GDM1 (cell line): ENCODE data around the gene HABP4.

ENCODE experiments used
- DNase-seq: peaks from one replicate; lab custom pipeline; 2025; lab: John Stamatoyannopoulos, UW

Gene HABP4

DNA sequence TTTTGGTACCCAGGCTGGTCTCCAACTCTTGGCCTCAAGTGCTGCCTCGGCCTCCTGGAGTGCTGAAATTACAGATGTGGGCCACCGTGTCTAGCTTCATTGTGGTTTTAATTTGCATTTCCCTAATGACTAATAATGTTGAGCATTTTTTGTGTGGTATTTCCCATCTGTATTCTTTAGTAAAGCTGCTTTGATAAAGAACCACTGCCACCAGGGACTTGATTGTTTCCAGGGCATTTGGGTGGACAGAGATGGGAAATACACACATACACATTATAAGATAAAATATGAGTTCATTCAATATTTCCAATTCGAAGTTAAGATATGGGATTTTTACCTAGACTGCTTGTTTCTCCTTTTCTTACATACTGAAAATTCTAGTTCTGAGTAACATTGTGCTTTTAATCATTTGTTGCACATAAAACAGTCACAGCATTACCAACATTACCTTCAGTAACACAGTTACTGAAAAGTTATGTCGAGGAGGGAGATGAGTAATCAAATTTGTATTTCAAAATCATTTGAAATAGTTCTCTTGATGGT, 28.9 kb downstream of the HABP4 start:
- DNase-seq: no peak

DNA sequence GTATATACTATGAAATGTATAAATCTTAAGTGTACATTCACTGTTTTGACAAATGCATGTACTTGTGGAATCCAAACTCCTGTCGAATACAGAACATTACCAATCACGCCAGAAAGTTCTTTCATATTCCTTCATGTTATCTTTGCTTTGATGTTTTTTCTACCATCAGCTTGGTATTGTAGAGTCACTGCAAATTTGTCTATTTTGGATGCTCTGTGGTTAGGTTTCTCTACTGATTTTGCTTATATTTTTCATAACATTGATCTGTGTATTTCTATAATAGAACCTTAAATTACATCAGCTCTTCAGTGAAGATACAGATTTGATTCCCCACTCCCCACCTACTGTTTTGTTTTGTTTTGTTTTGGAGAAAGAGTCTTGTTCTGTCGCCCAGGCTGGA, 30.8 kb downstream of the HABP4 start:
- DNase-seq: no peak

DNA sequence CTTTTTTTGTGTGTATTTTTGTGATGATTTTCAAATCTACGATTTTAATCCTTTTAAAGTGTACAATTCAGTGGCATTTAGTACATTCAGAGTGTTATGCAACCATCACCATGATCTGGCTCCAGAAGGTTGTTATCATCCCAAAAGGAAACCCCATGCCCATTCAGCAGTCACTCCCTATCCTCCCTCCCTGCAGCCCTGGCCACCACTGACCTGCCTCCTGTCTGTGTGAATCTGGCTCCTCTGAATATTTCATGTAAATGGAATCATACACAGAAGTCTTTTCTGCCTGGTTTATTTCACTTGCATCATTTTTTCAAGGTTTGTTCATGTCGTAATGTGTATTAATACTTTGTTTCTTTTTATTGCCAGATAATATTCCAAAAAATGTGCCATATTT, 32.5 kb downstream of the HABP4 start:
- no peak for DNase-seq

DNA sequence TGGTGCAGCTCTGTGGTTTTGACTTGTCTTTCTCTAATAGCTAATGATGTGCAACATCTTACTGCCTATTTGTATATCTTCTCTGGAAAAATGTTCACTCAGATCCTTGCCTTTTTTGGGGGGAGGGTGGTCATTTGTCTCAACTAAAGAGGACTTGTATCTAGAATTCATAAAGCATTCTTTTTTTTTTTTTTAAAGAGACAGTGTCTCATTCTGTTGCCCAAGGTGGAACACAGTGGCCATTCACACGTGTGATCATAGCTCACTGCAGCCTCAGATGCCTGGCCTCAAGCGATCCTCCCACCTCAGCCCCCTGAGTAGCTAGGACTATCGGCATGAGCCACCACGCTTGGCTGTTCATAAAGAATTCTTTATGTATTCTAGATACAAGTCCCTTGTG, 33.2 kb downstream of the HABP4 start:
- DNase-seq: no peak

DNA sequence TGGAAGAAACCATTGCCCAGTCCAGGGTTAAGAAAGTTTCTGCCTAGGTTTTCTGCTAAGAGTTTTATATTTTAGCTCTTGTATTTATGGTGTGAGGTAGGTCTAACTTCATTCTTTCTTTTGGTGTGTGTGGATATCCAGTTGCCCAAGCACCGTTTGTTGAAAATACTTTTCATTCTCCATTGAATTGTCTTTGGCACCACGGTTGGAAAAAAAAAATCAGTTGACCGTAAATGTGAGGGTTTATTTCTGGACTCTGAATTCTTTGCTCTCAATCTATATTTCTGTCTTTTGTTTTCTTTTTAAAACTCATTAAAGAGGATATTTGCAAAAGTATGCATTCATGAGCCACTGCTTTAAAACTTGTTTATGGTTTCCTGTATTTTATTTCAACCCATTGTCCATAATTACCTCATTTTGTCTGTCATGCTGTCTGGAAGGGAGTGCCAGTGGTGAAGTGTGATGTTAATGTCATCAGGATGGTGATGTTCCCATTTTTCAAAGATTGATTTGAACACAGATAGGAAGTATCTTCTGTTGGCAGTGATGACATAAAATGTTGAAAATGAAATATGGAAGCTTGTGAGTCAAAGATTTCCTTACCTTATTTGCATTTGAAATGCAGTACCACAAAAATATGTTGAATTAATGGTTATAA, 33.9 kb downstream of the HABP4 start:
- no peak for DNase-seq

DNA sequence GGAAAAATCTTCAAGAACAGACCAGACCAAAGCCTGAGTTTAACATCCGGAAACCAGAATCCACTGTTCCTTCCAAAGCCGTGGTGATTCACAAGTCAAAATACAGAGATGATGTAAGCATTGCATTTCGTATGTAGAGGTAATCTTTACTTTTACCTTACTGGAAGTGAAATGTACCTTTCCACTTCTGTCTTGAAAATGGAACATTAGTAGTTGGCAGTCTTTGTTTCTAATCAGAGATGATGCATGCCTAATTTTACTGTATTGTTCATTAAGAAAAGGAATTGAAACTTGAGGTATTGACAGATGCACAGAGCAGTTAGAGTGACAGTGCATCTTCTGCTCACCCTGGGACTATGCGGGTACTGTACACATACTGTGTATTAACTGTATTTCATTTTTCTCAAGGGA, 34.6 kb downstream of the HABP4 start:
- DNase-seq: no peak

DNA sequence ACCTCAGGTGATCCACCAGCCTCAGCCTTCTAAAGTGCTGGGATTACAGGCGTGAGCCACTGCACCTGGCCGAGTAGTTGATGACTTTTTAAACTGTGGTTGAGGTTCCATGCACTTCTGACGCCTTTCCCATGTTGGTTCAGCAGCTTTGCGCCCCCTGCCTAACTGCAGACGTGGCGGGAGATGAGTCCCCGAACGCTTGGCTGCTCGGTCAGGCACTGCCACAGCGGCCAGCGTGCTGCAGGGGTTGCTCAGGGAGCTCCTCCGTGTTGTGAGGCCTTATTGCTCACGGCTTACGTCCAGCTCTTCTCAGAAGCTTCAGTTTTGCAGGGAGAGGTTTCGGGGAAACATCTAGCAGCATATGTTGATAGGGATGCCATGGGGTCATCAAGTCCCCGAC, 35.3 kb downstream of the HABP4 start:
- no peak for DNase-seq

DNA sequence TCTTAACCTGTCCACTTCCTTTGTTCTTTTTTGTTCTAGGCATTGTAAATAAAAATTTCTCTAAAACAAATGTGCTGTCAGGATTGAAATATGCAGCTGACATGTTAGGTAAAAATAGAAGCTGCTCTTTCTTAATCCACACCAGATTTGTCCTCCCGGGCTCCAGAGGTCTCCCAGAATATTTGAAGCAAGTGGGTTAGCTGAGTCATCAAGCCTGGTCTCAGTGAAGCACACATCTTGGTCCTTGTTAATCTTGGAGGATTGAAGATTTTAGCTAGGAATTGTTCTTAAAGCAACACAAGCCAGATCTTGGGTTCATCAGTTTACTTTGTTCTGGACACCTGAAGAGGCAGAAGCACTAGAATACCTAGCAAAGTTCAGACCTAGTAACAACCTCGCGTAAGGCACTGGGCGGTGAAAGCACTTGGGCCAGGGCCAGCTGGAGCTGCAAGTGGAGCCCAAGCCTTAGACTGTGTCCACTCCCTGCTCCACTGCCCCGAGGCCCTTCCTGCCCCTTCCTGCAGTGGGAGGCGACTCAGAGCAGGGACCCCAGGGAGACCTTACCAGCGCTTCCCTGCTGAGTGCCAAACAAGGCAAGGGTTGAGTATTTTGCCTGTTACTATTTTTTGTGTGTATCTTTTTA, 36.5 kb downstream of the HABP4 start:
- DNase-seq: no peak

DNA sequence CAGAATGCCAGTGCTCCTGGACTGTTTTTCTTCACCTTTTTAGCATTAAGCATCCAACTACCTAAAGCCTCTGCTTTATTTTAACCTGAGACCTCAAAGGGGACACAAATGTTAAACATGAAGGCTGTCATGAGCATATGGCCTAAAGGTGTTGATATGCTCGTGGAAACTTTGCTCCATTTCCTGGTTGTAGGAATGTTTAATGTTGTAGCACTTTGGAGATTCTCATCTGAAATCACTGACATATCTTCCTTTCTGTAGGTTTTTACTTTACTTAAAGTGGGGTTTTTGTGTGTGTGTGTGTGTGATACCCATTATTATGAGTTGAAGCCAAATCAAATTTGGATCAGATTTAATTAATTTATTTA, 37.0 kb downstream of the HABP4 start:
- DNase-seq: no peak

DNA sequence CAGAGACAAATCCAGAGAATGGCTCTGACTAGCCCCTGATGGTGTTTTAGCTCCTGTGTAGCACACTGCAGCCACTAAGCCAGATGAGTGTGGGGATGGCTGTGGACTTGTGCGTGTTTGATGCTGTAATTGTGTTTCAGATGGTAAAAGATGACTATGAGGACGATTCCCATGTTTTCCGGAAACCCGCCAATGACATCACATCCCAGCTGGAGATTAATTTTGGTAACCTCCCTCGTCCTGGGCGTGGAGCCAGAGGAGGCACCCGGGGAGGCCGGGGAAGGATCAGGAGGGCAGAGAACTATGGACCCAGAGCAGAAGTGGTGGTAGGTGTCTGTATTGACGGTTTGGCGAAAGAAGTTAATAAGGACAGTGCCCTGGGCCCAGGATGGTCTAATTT, 38.0 kb downstream of the HABP4 start:
- no peak for DNase-seq

DNA sequence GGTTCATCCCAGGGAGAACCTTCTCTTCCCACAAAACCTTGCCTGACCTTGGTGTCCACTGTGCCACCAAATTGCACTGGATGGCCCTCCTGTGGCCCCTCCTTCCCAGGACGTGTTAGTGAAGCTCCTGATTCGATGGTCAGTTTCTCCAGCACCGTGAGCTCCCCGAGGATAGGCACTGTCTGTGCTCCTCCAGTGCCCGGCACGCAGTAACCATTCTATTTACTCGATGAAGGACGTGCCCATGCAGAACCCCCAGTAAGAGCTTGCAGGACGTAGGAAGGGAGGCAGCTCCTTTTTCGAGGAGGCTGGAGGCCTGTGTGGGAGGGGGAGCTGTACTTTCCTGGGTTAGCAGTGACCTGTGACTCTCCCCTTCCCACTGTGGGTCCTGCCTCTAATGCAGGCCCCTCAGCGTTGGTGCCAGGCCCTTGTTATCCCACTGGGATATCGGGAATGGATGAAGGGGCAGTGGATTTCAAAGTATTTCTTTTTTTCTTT, 39.6 kb downstream of the HABP4 start:
- DNase-seq: no peak

DNA sequence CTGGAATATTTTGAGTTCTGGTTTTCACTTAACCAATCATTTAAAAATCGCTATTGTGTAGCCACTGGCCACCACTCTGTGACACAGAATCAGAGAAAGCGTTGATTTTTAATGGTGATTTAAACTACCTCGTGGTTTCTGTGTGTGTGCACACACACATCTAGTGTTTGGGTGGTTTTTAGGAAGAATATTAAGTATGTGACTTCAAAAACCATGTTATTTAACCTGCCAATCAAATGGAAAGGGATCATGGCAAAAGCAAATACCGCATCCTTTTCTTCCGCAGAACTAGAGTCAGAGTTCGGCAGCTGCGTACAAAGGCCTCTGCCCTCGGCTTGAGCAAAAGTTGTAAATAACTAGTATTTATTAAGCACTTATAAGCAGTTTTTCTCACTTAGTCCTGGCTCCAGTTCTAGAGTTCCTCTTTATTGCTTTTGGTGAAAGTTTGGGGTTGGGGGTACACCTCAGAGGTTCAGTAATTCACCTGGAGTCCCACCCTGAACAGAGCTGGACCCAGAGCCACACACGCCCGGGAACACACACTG, 40.6 kb downstream of the HABP4 start:
- DNase-seq: no peak

DNA sequence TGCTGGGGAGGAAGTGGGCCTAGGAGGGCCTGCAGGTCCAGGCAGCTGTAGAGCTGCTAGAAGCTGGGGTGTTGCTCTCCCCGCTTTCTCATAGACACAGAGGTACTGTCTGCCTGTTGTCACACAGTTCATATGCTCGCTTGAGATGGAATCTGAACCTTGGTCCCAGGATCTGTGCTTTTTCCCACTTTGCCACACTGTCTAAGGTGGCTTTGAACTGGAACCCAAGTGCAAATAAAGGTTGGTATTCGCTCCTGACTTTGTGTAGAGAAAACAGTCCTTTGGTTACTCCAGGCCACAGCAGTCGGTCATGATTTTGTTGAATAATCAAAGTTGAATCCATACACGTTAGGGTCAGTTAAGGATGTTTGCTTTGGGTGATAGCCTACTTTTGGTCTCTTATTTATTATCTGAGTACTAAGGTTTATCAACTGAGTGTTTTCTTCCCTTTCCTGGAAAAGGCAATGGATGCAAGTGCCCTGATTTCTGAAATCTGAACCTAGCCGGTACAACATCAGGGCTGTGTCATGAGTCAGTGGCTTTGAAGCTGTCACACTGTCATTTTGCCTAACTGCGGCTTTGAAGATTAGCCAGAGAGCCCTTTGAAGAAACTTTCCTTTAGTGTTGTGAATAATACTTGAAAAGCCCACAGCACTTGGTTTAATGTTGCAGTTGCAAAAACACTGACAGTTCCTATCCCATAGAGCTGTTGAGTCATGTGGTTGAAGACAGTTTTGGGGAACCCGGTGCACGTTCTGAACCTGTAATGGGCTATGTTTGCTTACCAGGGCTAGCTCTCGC, 41.3 kb downstream of the HABP4 start:
- no peak for DNase-seq

DNA sequence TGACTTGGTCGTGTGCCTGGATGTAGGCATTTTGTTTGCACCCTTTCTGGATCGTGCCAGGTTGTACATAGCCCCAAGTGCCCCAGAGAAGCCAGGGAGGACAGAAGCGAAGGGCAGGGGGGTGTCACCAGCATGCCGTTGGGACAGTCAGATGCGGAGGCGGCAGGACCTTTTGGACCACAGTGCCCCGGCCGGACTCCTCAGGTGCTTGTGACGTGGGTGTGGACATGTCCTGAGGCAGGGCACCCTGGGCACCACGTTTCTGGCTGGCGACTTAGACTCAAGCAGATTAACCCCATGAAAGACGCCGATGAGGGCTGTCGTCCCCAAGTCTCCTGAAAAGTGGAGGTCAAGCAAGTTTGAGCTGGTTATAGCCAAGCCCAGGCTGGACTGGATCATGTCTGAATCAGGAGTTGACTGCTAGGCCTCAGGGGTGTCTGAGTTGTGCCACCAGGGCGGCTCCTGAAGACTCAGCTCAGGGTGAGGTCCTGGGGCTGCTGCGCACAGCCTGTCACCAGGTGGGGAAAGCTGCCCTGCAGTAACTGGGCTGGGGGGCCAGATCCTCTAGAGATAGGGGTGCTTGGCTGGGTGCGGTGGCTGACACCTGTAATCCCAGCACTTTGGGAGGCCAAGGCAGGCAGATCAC, 42.0 kb downstream of the HABP4 start:
- DNase-seq: no peak

DNA sequence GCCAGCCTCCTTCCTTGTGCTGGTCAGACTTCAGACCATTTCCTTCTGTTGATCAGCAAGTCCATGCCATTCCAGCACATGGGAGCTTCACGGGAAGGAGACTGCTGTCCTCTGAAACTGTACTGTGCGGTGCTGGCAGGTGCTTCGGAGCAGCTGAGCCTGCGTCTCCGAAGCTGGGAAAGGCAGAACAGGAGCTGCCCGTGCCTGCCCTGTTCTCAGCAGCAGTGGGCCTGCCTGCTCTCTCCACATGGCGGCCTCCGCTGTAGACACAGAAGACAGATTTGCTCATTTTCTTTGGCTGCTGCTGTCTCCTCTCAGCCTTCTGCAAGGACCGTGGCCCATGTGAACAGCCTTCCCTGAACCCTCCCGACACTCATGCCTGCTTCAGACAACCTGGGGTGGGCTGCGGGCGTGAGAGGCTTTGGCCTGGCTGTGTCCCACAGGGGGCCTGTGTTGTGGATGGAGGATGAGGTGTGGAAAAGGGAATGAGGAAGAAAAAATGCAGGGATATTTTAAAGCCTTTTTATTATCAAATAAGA, 43.1 kb downstream of the HABP4 start:
- no peak for DNase-seq

DNA sequence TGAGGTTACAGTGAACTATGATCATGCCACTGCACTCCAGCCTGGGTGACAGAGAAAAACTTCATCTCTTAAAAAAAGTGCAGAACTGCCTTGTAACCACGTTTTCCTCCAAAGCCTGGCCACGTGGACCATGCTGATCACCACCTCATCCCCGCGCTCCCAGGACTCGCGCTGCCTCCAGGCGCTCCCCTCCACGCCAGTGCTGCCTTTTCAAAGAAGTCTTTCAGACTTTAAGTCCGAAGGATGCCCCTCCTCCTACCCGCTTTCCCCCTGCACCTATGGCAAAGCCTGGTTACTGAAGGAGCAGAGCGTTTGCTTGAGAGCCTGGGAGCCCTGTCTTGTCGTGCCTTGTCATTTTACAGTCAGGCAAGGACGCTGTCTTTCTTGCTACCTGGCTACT, 43.8 kb downstream of the HABP4 start:
- no peak for DNase-seq

DNA sequence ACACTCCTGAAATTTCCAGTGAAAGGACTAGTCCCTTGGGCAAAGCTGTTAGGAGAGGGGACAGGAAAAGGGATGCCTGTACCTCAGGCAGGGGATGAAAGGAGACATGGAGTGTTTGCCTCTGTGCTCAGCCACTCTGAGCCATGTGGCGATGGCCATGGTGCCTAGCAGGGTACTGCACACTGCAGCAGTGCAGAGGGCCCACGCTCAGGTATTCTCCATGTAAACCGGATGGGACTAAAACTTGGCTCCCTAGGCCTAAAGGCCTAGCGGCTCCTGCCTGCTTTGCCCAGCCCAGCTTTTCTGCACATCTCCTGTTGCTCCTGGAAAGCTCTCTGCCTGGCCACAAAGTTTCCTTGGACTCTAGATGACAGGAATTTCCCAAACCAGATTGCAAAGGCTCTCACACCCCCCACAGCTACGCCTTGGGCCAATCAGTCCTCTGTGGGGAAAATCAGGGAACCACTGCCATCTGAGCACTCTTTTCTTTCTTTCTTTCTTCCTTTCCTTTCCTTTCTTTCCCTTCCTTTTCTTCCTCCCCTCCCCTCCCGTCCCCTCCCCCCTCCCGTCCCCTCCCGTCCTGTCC, 44.3 kb downstream of the HABP4 start:
- DNase-seq: no peak

DNA sequence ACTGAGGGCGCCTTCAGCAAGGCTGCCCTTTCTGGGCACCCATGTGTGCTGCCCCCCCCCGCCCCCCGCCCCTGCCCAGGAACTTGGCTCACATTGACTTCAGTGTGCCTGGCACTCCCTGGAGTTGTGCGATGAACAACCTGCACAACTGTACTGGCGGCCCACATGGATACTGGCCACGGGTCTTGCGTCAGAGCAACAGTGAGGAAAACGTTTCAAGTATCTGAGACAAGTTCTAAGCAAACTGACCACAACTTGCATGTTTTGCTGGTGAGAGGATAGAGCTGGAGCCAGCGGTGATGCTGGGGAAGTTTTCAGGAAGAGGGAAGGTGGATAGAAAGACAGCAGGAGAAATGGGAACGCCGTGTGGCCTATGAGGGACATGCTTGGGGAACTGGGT, 45.4 kb downstream of the HABP4 start:
- no peak for DNase-seq

DNA sequence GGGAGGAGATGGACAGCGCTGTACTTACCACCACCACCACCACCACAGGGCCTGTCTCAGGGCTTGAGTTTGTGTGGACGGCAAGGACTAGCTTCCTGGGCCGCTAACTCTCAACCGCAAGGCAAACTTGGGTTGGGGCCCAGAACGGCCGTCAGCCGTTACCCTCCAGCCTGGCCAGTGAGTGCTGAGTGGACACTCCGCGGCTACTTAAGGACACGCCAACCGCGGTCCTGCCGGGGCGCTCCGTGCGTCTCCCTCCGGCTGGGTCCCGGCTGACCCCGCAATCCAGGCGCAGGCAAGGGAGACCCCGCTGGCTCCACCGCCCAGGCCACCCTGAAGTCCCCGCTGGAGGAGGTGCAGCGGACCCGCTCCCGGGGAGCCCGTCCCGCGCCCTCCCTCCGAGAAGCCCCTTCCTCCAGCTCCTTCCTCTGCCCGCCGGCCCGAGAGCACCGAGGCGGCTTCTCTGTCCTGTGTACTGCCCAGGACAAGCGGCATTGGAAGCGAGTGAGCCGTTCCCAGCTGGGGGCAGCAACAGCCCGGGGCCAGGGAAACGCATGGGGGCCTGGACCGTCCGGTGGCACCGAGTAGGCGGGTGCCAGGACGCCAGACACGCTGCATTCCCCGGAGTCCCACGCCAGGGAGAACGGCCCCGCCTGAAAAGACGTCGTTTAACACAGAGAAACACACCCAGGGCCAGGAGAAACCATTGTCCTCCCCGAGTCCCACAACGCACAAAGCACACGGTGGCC, 46.6 kb downstream of the HABP4 start:
- no peak for DNase-seq

DNA sequence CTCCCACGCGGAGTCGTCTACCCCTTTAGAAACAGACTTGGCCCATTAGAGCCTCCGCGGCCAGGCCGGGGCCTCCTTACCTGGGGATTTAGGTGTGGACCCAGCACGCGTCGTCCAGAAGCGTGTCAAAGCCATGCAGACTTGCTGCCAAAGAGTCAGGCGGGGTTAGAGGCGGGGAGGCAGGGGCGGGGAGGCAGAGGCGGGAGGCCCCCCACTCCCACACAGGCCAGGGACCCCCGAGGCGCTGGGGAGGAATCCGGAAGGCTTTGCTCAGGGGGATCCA, 47.1 kb downstream of the HABP4 start:
- no peak for DNase-seq

DNA sequence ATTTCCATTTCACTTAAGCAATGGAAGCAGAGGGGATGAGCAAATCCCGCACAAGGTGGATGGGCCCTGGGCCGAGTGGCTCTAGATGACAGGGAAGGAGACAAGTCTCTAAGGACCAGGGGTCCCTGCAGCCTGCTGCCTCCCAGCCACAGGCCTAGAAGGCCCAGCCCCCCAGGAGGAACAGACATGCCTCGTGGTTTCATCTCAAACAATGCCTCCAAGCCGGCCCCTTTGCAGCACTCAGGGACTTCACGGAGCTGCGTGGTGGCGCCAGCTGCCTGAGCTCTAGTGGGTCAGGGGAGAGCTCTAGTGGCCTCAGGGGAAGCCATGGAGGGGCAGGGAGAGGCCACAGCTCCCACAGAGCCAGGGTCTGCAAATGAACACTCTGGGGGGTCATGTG, 48.8 kb downstream of the HABP4 start:
- no peak for DNase-seq
